NCI-H2171 (cell line): ENCODE measurements around the gene TRIM37.
A peak's percentile ranks its signal among the peaks of the same experiment; 100 is the strongest.
"Not testable (repeated sequence)": the region's sequence is repeated elsewhere in the genome, so short reads cannot be mapped to it uniquely, and the experiment has no call there.

Experiments
- DNase-seq: peaks from one replicate; lab custom pipeline; 2025; lab: John Stamatoyannopoulos, UW

TRIM37 gene

GRCh38 chr17:59106463-59107305 is at the start of gene TRIM37:
Gene TRIM37, minus strand, starts transcription at chr17:59106880. Its CDS starts 419 bp downstream, at chr17:59106461.
- peak; percentile 100 for DNase-seq

GRCh38 chr17:59155439-59156177 is 48.9 kb upstream of the TRIM37 start, which contains the start of gene PRR11:
Gene PRR11, plus strand, starts transcription at chr17:59155746. Its CDS starts 14,007 bp downstream, at chr17:59169753.
- peak; percentile 100 for DNase-seq

- peak; percentile 100 for DNase-seq
These were observed 48.2 kb upstream of the TRIM37 start, which contains the start of gene SKA2 for GRCh38 chr17:59154721-59155438. Gene SKA2, minus strand, starts transcription at chr17:59155186. Its CDS starts 23 bp downstream, at chr17:59155163.

- peak; percentile 71 for DNase-seq
These were observed 47.6 kb upstream of the TRIM37 start for GRCh38 chr17:59154292-59154720.

- no peak for DNase-seq
These were observed 46.2 kb upstream of the TRIM37 start for GRCh38 chr17:59152925-59153324.

- no peak for DNase-seq
These were observed 44.9 kb upstream of the TRIM37 start for GRCh38 chr17:59151591-59151990.

- DNase-seq: no peak
These were observed 44.3 kb upstream of the TRIM37 start for GRCh38 chr17:59151006-59151405.

GRCh38 chr17:59149841-59150511 is 43.3 kb upstream of the TRIM37 start:
- DNase-seq: no peak

- no peak for DNase-seq
These were observed 42.4 kb upstream of the TRIM37 start for GRCh38 chr17:59149051-59149450.

- no peak for DNase-seq
These were observed 39.0 kb upstream of the TRIM37 start for GRCh38 chr17:59145571-59146096.

GRCh38 chr17:59141860-59142259 is 35.2 kb upstream of the TRIM37 start:
- no peak for DNase-seq

GRCh38 chr17:59139939-59140338 is 33.3 kb upstream of the TRIM37 start:
- no peak for DNase-seq

- DNase-seq: not testable (repeated sequence)
These were observed 31.7 kb upstream of the TRIM37 start for GRCh38 chr17:59138339-59138738.

GRCh38 chr17:59131131-59131530 is 24.5 kb upstream of the TRIM37 start:
- DNase-seq: no peak

GRCh38 chr17:59129814-59130213 is 23.1 kb upstream of the TRIM37 start:
- DNase-seq: no peak

- no peak for DNase-seq
These were observed 20.2 kb upstream of the TRIM37 start for GRCh38 chr17:59126809-59127417.

GRCh38 chr17:59124665-59125064 is 18.0 kb upstream of the TRIM37 start:
- DNase-seq: no peak

GRCh38 chr17:59121901-59122480 is 15.3 kb upstream of the TRIM37 start:
- no peak for DNase-seq

GRCh38 chr17:59115474-59115873 is 8.8 kb upstream of the TRIM37 start:
- DNase-seq: no peak

GRCh38 chr17:59111539-59111938 is 4.9 kb upstream of the TRIM37 start:
- no peak for DNase-seq

- no peak for DNase-seq
These were observed 4.3 kb upstream of the TRIM37 start for GRCh38 chr17:59110973-59111372.
